ENCODE data around the gene UGT1A7. TPM values are rescaled to one million over a fixed set of nuclear protein-coding genes. Genes with fewer than 3 reads are reported as not detected.

UGT1A7 gene
- polyA plus RNA-seq, 1 donor from 2014 or later: not detected

DNA sequence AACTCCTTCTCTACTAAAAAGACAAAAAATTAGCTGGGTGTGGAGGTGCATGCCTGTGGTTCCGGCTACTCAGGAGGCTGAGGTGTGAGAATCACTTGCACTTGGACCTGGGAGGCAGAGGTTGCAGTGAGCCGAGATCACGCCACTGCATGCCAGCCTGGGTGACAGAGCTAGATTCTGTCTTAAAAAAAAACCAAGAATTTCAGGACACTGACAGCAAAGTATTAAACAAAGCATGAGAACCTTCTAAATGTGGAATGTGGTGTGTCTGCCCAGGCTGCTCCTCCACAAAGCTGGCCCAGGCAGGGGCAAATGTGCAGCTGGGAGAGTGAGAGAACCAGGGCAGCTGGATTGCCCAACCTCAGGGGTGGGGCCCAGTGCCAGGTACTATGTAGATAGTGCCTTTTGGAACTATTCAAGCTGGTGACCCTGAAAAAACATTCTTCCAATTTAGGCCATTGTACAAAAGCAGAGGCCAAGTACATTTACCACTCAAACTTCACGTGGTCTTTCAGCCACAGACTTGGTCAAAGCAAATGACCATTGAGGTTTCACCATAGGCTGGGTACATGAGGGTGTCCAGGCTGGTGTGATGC, 24.3 kb downstream of the UGT1A7 start:
- no peaks in the 10 kb centered on the region for H3K27me3 ChIP-seq (ENCODE audit: insufficient read depth, low read depth, low read length)
- H3K9ac ChIP-seq (ENCODE audit: low read length): no peak overlapping the region
- no peaks in the 10 kb centered on the region for H3K79me2 ChIP-seq (replicated peaks; ENCODE audit: insufficient read depth, low read length)
- H2AFZ ChIP-seq (ENCODE audit: low read depth, low read length): no peak overlapping the region
- H3F3A ChIP-seq (ENCODE audit: insufficient read depth, low read length, poor library complexity, severe bottlenecking): no peaks in the 10 kb centered on the region
- H3K27ac ChIP-seq (ENCODE audit: low read length): no peak overlapping the region
- no peak overlapping the region for H3K4me2 ChIP-seq (ENCODE audit: low read length)
- H3K9me3 ChIP-seq (ENCODE audit: low read length): no peaks in the 10 kb centered on the region
- H4K20me1 ChIP-seq (ENCODE audit: insufficient read depth): no peaks in the 10 kb centered on the region
- H3K9me2 ChIP-seq (ENCODE audit: insufficient read depth, low read length): no peaks in the 10 kb centered on the region
- no peak overlapping the region for H3K4me3 ChIP-seq (ENCODE audit: low read length)
- H3K36me3 ChIP-seq (ENCODE audit: insufficient read depth, low read length): no peaks in the 10 kb centered on the region
- no peak for TF ChIP-seq TAF1 (IDR thresholded peaks at IDR 0.05; ENCODE audit: low read depth)
- TF ChIP-seq, protein P1, sequence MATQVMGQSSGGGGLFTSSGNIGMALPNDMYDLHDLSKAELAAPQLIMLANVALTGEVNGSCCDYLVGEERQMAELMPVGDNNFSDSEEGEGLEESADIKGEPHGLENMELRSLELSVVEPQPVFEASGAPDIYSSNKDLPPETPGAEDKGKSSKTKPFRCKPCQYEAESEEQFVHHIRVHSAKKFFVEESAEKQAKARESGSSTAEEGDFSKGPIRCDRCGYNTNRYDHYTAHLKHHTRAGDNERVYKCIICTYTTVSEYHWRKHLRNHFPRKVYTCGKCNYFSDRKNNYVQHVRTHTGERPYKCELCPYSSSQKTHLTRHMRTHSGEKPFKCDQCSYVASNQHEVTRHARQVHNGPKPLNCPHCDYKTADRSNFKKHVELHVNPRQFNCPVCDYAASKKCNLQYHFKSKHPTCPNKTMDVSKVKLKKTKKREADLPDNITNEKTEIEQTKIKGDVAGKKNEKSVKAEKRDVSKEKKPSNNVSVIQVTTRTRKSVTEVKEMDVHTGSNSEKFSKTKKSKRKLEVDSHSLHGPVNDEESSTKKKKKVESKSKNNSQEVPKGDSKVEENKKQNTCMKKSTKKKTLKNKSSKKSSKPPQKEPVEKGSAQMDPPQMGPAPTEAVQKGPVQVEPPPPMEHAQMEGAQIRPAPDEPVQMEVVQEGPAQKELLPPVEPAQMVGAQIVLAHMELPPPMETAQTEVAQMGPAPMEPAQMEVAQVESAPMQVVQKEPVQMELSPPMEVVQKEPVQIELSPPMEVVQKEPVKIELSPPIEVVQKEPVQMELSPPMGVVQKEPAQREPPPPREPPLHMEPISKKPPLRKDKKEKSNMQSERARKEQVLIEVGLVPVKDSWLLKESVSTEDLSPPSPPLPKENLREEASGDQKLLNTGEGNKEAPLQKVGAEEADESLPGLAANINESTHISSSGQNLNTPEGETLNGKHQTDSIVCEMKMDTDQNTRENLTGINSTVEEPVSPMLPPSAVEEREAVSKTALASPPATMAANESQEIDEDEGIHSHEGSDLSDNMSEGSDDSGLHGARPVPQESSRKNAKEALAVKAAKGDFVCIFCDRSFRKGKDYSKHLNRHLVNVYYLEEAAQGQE (IDR thresholded peaks at IDR 0.05; ENCODE audit: borderline replicate concordance): no peak
- no peak for TF ChIP-seq CTCF (IDR thresholded peaks at IDR 0.05; ENCODE audit: poor library complexity, severe bottlenecking)
- TF ChIP-seq RAD21 (conservative IDR thresholded peaks at IDR 0.05): no peak
- TF ChIP-seq POLR2AphosphoS5 (IDR thresholded peaks at IDR 0.05): no peak
- TF ChIP-seq SMC3 (conservative IDR thresholded peaks at IDR 0.05; ENCODE audit: poor library complexity): no peak
- no peak for TF ChIP-seq EP300 (conservative IDR thresholded peaks at IDR 0.05; ENCODE audit: poor library complexity, severe bottlenecking)
- no peak for TF ChIP-seq MXI1 (conservative IDR thresholded peaks at IDR 0.05; ENCODE audit: poor library complexity, severe bottlenecking)
- no peak for TF ChIP-seq EZH2 (IDR thresholded peaks at IDR 0.05; ENCODE audit: borderline replicate concordance, insufficient read depth, low read length, poor library complexity, severe bottlenecking)

- Histone ChIP-seq H4K20me1 (ENCODE audit: insufficient read depth) (no peaks in the 10 kb centered on the region), H2AFZ (ENCODE audit: low read depth, low read length) (no peak overlapping the region), H3K9me2 (ENCODE audit: insufficient read depth, low read length) (no peaks in the 10 kb centered on the region), H3K4me3 (ENCODE audit: low read length) (no peak overlapping the region), H3F3A (ENCODE audit: insufficient read depth, low read length, poor library complexity, severe bottlenecking) (no peaks in the 10 kb centered on the region), H3K27me3 (ENCODE audit: insufficient read depth, low read depth, low read length) (no peaks in the 10 kb centered on the region), H3K4me2 (ENCODE audit: low read length) (no peak overlapping the region), H3K36me3 (ENCODE audit: insufficient read depth, low read length) (no peaks in the 10 kb centered on the region), H3K27ac (ENCODE audit: low read length) (no peak overlapping the region), H3K79me2 (replicated peaks; ENCODE audit: insufficient read depth, low read length) (no peaks in the 10 kb centered on the region), H3K9me3 (ENCODE audit: low read length) (no peaks in the 10 kb centered on the region), H3K9ac (ENCODE audit: low read length) (no peak overlapping the region)
- TF ChIP-seq MXI1 (conservative IDR thresholded peaks at IDR 0.05; ENCODE audit: poor library complexity, severe bottlenecking): no peak
- no peak for TF ChIP-seq SMC3 (conservative IDR thresholded peaks at IDR 0.05; ENCODE audit: poor library complexity)
- no peak for TF ChIP-seq EZH2 (IDR thresholded peaks at IDR 0.05; ENCODE audit: borderline replicate concordance, insufficient read depth, low read length, poor library complexity, severe bottlenecking)
- no peak for TF ChIP-seq CTCF (IDR thresholded peaks at IDR 0.05; ENCODE audit: poor library complexity, severe bottlenecking)
- TF ChIP-seq, protein P1 (IDR thresholded peaks at IDR 0.05; ENCODE audit: borderline replicate concordance): no peak
- TF ChIP-seq EP300 (conservative IDR thresholded peaks at IDR 0.05; ENCODE audit: poor library complexity, severe bottlenecking): no peak
- TF ChIP-seq RAD21 (conservative IDR thresholded peaks at IDR 0.05): no peak
- TF ChIP-seq POLR2AphosphoS5 (IDR thresholded peaks at IDR 0.05): no peak
- TF ChIP-seq TAF1 (IDR thresholded peaks at IDR 0.05; ENCODE audit: low read depth): no peak
These were observed 25.0 kb downstream of the UGT1A7 start for GRCh38 chr2:233706720-233707119.
